CD14-positive monocyte (primary cell): ENCODE results near the gene ARID1B. TPM values are rescaled to one million over a fixed set of nuclear protein-coding genes. Genes with fewer than 3 reads are reported as not detected.

Experiments
- DNase-seq, 3 donors: peaks; one replicate each; pipeline ENCODE4 v3.0.0-alpha.2; 2011 to 2022
- H2AFZ ChIP-seq: 2 replicates; pipeline ENCODE4 v1.6.0; 2012; ENCODE audit warnings: mild to moderate bottlenecking, low read depth, low read length, inconsistent platforms; ENCODE audit not compliant: insufficient read depth, poor library complexity, severe bottlenecking
- H3K27ac ChIP-seq, 2 donors: 1 replicate in 1 of 2; 2 replicates in 1 of 2; pipeline ENCODE4 v1.5.1; 2012 to 2013; ENCODE audit warnings: low read length in 2 of 2, control low read depth in 1 of 2, inconsistent platforms in 1 of 2, low read depth in 1 of 2, mild to moderate bottlenecking in 1 of 2
- H3K27me3 ChIP-seq, 2 donors: one replicate each; pipeline versions ENCODE4 v1.6.0 to v1.6.1; 2011 to 2013; ENCODE audit warnings: low read length in 2 of 2; ENCODE audit not compliant: control insufficient read depth in 2 of 2, insufficient read depth in 2 of 2
- H3K36me3 ChIP-seq, 2 donors: replicated peaks in 1 of 2; 1 replicate in 1 of 2; 2 replicates in 1 of 2; pipeline versions ENCODE4 v1.5.1 to v1.6.1; 2012 to 2013; ENCODE audit warnings: low read length in 2 of 2, control low read depth in 1 of 2, inconsistent platforms in 1 of 2, mild to moderate bottlenecking in 1 of 2; ENCODE audit not compliant: insufficient read depth in 2 of 2, control insufficient read depth in 1 of 2
- H3K4me1 ChIP-seq, 2 donors: 1 replicate in 1 of 2; 2 replicates in 1 of 2; pipeline versions ENCODE4 v1.5.1 to v1.6.1; 2012 to 2013; ENCODE audit warnings: low read length in 2 of 2, control low read depth in 1 of 2, inconsistent platforms in 1 of 2, mild to moderate bottlenecking in 1 of 2, moderate library complexity in 1 of 2; ENCODE audit not compliant: insufficient read depth in 2 of 2, control insufficient read depth in 1 of 2
- H3K4me2 ChIP-seq: replicated peaks from 2 replicates; pipeline ENCODE3; 2012; ENCODE audit warnings: low read length, moderate library complexity, mild to moderate bottlenecking; ENCODE audit not compliant: poor library complexity, severe bottlenecking; ENCODE audit errors: extremely low read depth
- H3K4me3 ChIP-seq, 3 experiments: fragments of 200-600 bp in 1 of 3; sonication (generic) in 1 of 3; replicated peaks in 1 of 3; 1 replicate in 2 of 3; 2 replicates in 1 of 3; pipeline ENCODE4 v1.5.1; 2011 to 2013; ENCODE audit warnings: low read length in 3 of 3, mild to moderate bottlenecking in 3 of 3, control low read depth in 2 of 3, low read depth in 2 of 3, inconsistent platforms in 1 of 3, moderate library complexity in 1 of 3
- H3K79me2 ChIP-seq: 2 replicates; pipeline ENCODE4 v1.6.0; 2012; ENCODE audit warnings: mild to moderate bottlenecking, control low read depth, inconsistent platforms, low read length, moderate library complexity; ENCODE audit not compliant: insufficient read depth
- H3K9ac ChIP-seq: 2 replicates; pipeline ENCODE4 v1.6.0; 2017; ENCODE audit warnings: low read length, mild to moderate bottlenecking; ENCODE audit not compliant: insufficient read depth, poor library complexity, severe bottlenecking
- H3K9me3 ChIP-seq, 2 donors: replicated peaks in 1 of 2; 1 replicate in 1 of 2; 2 replicates in 1 of 2; pipeline versions ENCODE4 v1.5.1 to v1.6.1; 2012 to 2013; ENCODE audit warnings: low read length in 2 of 2, control low read depth in 1 of 2; ENCODE audit not compliant: control insufficient read depth in 1 of 2, insufficient read depth in 1 of 2
- H4K20me1 ChIP-seq: 2 replicates; pipeline ENCODE4 v1.6.0; 2012; ENCODE audit warnings: mild to moderate bottlenecking, low read length, control low read depth, moderate library complexity; ENCODE audit not compliant: insufficient read depth
- H3K27ac Mint-ChIP-seq, 7 donors: one replicate each; pipeline ENCODE4 v1.8.0; 2020; ENCODE audit warnings: mild to moderate bottlenecking in 7 of 7, mixed read lengths in 7 of 7, moderate library complexity in 6 of 7, inconsistent platforms in 2 of 7
- H3K27me3 Mint-ChIP-seq, 3 donors: one replicate each; pipeline ENCODE4 v1.8.0; 2021 to 2022; ENCODE audit warnings: low read depth in 3 of 3, mild to moderate bottlenecking in 3 of 3, mixed read lengths in 3 of 3, moderate library complexity in 3 of 3, inconsistent platforms in 1 of 3
- H3K36me3 Mint-ChIP-seq, 2 donors: one replicate each; pipeline ENCODE4 v1.8.0; 2020; ENCODE audit warnings: mixed read lengths in 2 of 2, inconsistent platforms in 1 of 2, mild to moderate bottlenecking in 1 of 2
- H3K4me1 Mint-ChIP-seq: one replicate; pipeline ENCODE4 v1.8.0; 2020; ENCODE audit warnings: mild to moderate bottlenecking, mixed read lengths
- H3K4me3 Mint-ChIP-seq, 2 donors: one replicate each; pipeline ENCODE4 v1.8.0; 2020; ENCODE audit warnings: mild to moderate bottlenecking in 2 of 2, mixed read lengths in 2 of 2, moderate library complexity in 1 of 2
- H3K9me3 Mint-ChIP-seq, 7 donors: one replicate each; pipeline ENCODE4 v1.8.0; 2020 to 2022; ENCODE audit warnings: mixed read lengths in 7 of 7, mild to moderate bottlenecking in 6 of 7, moderate library complexity in 6 of 7, inconsistent platforms in 2 of 7
- WGBS: methylation state at CpG from one replicate; pipeline ENCODE4 v1.1.5; 2013; ENCODE audit warnings: missing lambda C conversion rate; ENCODE audit not compliant: insufficient coverage; 5-methylcytosine and 5-hydroxymethylcytosine counted together
- intact Hi-C, 2 donors: fragments of 100-400 bp; cut with micrococcal nuclease; formaldehyde crosslinking; loops; one replicate each; pipeline versions ENCODE4 v1.15.0 to v1.15.1; 2023
- polyA plus RNA-seq, 3 donors: library from polyadenylated mRNA; depleted of rRNA in 1 of 3; unstranded in 2 of 3; stranded (reverse) in 1 of 3; fragments of 300-500 nt in 2 of 3; fragments of >200 nt in 1 of 3; fragmentation: Illumina TruSeq in 2 of 3; gene quantifications; 1 replicate in 2 of 3; 2 replicates in 1 of 3; pipeline ENCODE4 v1.2.3, GENCODE V29; 2012 to 2021
- TF ChIP-seq, protein P1 (sequence below): fragments of 200-600 bp; IDR thresholded peaks from one replicate; pipeline ENCODE4 v1.8.0; 2022; ENCODE audit warnings: antibody characterized with exemption, mild to moderate bottlenecking

ARID1B gene
- polyA plus RNA-seq, 3 donors = 3.2 to 22.1 (median 3.8) TPM

- Mint-ChIP-seq H3K9me3 (peaks cover 0 to 7% (median 0%) of the 10 kb centered on the region in 7 donors), H3K36me3 (no peaks in the 10 kb centered on the region), H3K27me3 (no peaks in the 10 kb centered on the region), H3K4me3 (peak overlapping the region; percentile 93 to 95), H3K4me1 (peaks cover 42% of the 10 kb centered on the region), H3K27ac (peak overlapping the region; percentile 95 to 99 (median 98))
- no peaks in the 10 kb centered on the region for H3K27me3 ChIP-seq
- peak; percentile 64 to 76 (median 74) for DNase-seq
- no peaks in the 10 kb centered on the region for H3K9me3 ChIP-seq
- peaks cover 24 to 34% of the 10 kb centered on the region in 2 donors for H3K4me1 ChIP-seq
- peak overlapping the region; percentile 90 for H2AFZ ChIP-seq
- under 1% methylated on average over 78 of the region's 84 CpGs for WGBS
- peak overlapping the region; percentile 93 for H3K9ac ChIP-seq
- peak overlapping the region; percentile 87 for H3K4me2 ChIP-seq
- peaks cover 66% of the 10 kb centered on the region for H3K79me2 ChIP-seq
- TF ChIP-seq, protein P1, sequence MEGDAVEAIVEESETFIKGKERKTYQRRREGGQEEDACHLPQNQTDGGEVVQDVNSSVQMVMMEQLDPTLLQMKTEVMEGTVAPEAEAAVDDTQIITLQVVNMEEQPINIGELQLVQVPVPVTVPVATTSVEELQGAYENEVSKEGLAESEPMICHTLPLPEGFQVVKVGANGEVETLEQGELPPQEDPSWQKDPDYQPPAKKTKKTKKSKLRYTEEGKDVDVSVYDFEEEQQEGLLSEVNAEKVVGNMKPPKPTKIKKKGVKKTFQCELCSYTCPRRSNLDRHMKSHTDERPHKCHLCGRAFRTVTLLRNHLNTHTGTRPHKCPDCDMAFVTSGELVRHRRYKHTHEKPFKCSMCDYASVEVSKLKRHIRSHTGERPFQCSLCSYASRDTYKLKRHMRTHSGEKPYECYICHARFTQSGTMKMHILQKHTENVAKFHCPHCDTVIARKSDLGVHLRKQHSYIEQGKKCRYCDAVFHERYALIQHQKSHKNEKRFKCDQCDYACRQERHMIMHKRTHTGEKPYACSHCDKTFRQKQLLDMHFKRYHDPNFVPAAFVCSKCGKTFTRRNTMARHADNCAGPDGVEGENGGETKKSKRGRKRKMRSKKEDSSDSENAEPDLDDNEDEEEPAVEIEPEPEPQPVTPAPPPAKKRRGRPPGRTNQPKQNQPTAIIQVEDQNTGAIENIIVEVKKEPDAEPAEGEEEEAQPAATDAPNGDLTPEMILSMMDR = peak; percentile 51
- H3K27ac ChIP-seq = peak overlapping the region; percentile 93 to 98
- intact Hi-C loops = loop anchor here (5.0 to 10.0 kb wide), 4 partner anchors 59 to 1707 kb away; partner anchors contain the start of gene TFB1M (in 1 of the 2)
- H4K20me1 ChIP-seq = peaks cover 62% of the 10 kb centered on the region
- peak overlapping the region; percentile 39 to 96 (median 88) for H3K4me3 ChIP-seq
- H3K36me3 ChIP-seq = no peaks in the 10 kb centered on the region
Measured at GRCh38 chr6:157021344-157021992, 244.3 kb downstream of the ARID1B start.

- TF ChIP-seq, protein P1 = no peak
- no peaks in the 10 kb centered on the region for H3K9me3 ChIP-seq
- no peaks in the 10 kb centered on the region for H3K36me3 ChIP-seq
- peaks cover 63% of the 10 kb centered on the region for H4K20me1 ChIP-seq
- H3K4me2 ChIP-seq = peak overlapping the region; percentile 87
- H3K9me3 Mint-ChIP-seq = peaks cover 0 to 7% (median 0%) of the 10 kb centered on the region in 7 donors
- peaks cover 24 to 34% of the 10 kb centered on the region in 2 donors for H3K4me1 ChIP-seq
- no peaks in the 10 kb centered on the region for H3K27me3 ChIP-seq
- H3K9ac ChIP-seq = peak overlapping the region; percentile 93
- H3K4me3 Mint-ChIP-seq = peak overlapping the region; percentile 93 to 95
- H3K79me2 ChIP-seq = peaks cover 64% of the 10 kb centered on the region
- H3K4me1 Mint-ChIP-seq = peaks cover 42% of the 10 kb centered on the region
- H2AFZ ChIP-seq = peak overlapping the region; percentile 90
- no peaks in the 10 kb centered on the region for H3K27me3 Mint-ChIP-seq
- 2% methylated on average over 21 of the region's 33 CpGs for WGBS
- peak overlapping the region; percentile 93 to 98 for H3K27ac ChIP-seq
- intact Hi-C loops = loop anchor here (5.0 to 10.0 kb wide), 4 partner anchors 60 to 1707 kb away; partner anchors contain the start of gene TFB1M (in 1 of the 2)
- H3K27ac Mint-ChIP-seq = peak overlapping the region; percentile 95 to 99 (median 98)
- peak overlapping the region; percentile 39 to 96 (median 88) for H3K4me3 ChIP-seq
- no peaks in the 10 kb centered on the region for H3K36me3 Mint-ChIP-seq
- DNase-seq = peak; percentile 66 to 80 (median 78)
Measured at GRCh38 chr6:157021993-157022740, 245.0 kb downstream of the ARID1B start.
